Pancreas (tissue), 10 donors: Measurements from ENCODE around the gene CAMK1D. TPM values are rescaled to one million over a fixed set of nuclear protein-coding genes. Genes with fewer than 3 reads are reported as not detected.

ENCODE experiments used
- ATAC-seq, 4 donors: fragments of 200-7000 bp; cut with Tn5 transposase; one replicate each; pipeline versions ENCODE4 v1.8.0 to v1.9.1; 2020; ENCODE audit warnings: mild to moderate bottlenecking in 4 of 4, moderate library complexity in 4 of 4
- DNase-seq, 6 donors: peaks; one replicate each; pipeline ENCODE4 v3.0.0-alpha.2; 2020
- FAIRE-seq: peaks from 2 replicates; lab custom pipeline; 2012; peaks lifted over from hg19 to GRCh38; lab: Jason Lieb, UNC
- H3K27ac ChIP-seq, 4 donors: fragments of 200-600 bp; sonication (generic); 1 replicate in 3 of 4; 2 replicates in 1 of 4; pipeline versions ENCODE4 v1.5.0 to v1.8.0; 2020
- H3K27me3 ChIP-seq, 4 donors: fragments of 200-600 bp; one replicate each; pipeline ENCODE4 v1.8.0; 2021
- H3K36me3 ChIP-seq, 3 donors: fragments of 200-600 bp; sonication (generic) in 1 of 3; one replicate each; pipeline versions ENCODE4 v1.5.0 to v1.8.0; 2020 to 2021
- H3K4me1 ChIP-seq, 3 donors: fragments of 200-600 bp; one replicate each; pipeline ENCODE4 v1.8.0; 2021
- H3K4me3 ChIP-seq, 4 donors: fragments of 200-600 bp; sonication (generic) in 2 of 4; one replicate each; pipeline versions ENCODE4 v1.5.0 to v1.8.0; 2020 to 2021
- H3K9me3 ChIP-seq, 4 donors: fragments of 200-600 bp; one replicate each; pipeline ENCODE4 v1.8.0; 2021
- CTCF ChIP-seq, 4 donors: fragments of 200-600 bp; sonication (generic) in 3 of 4; IDR thresholded peaks; one replicate each; pipeline versions ENCODE4 v1.5.0 to v1.8.0; 2021; ENCODE audit warnings: antibody characterized with exemption in 4 of 4
- WGBS, 2 donors: extraction: QIAGEN DNeasy Blood & Tissue Kit; methylation state at CpG; one replicate each; pipeline ENCODE4 v1.1.7; 2013; 5-methylcytosine and 5-hydroxymethylcytosine counted together
- intact Hi-C, 3 donors: fragments of 100-400 bp; cut with DNase I; formaldehyde crosslinking; loops; one replicate each; pipeline versions ENCODE4 v1.11.1 to v1.14.2; 2022
- polyA plus RNA-seq, 2 donors: library from polyadenylated mRNA; stranded (reverse); fragments of 200-250 nt; gene quantifications; one replicate each; pipeline ENCODE4 v1.2.3, GENCODE V29; 2013
- total RNA-seq, 6 donors: library from RNA; stranded (reverse); fragmentation: NEBNext Ultra II Directional in 4 of 6; extraction: Animal tissue kit (Norgen Biotek cat#: 25700) in 4 of 6; gene quantifications; one replicate each; pipeline versions ENCODE4 v1.2.1 to v1.2.4, GENCODE V29; 2021 to 2023
- donor health status: healthy with polysubstance abuse.
- donor health status: DM: no; HTN: no; CAD: no; lungs with moderate emphysema.
- donor health status: DM: no; HTN: no; CAD: no.
- donor health status: control.
- donor health status: control.
- donor health status: Bipolar disorder and iron deficiency.
- donor health status: DM: yes; HTN: yes; CAD: no.
- donor health status: DM: no; HTN: no; CAD: no.
- donor health status: DM: no; HTN: no; CAD: no.
- donor health status: DM: yes; HTN: yes; CAD: no.

Gene CAMK1D
- total and polyA plus RNA-seq, 8 donors, result 2.9 to 30.1 (median 22.7) TPM

DNA sequence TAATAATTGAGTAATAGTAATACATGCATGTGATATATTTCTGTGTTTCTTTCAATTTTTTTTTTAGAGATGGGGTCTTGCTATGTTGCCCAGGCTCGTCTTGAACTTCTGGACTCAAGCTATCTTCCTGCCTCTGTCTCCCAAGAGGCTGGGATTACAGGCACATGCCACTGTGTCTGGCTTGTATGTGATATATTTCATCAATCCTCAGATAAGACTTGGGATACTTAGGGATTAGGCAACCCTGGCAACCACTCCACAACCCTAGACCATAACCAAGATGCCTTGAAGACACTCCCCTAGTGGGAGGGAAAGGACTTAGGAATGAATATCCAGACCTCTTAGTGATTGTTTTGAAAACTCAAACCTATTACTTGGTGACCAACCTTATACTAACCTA, 497.4 kb downstream of the CAMK1D start:
- H3K27me3 ChIP-seq, result no peaks in the 10 kb centered on the region
- DNase-seq, result no peak
- no peaks in the 10 kb centered on the region for H3K9me3 ChIP-seq
- 36 to 85% methylated on average over 1 of the region's 1 CpG for WGBS, 2 donors
- intact Hi-C loops, result no loop called here
- no peak overlapping the region for H3K4me3 ChIP-seq
- no peak for ATAC-seq
- FAIRE-seq, result no peak
- no peaks in the 10 kb centered on the region for H3K36me3 ChIP-seq
- no peak for TF ChIP-seq CTCF (IDR thresholded peaks at IDR 0.05)
- no peak overlapping the region for H3K27ac ChIP-seq
- H3K4me1 ChIP-seq, result no peaks in the 10 kb centered on the region

DNA sequence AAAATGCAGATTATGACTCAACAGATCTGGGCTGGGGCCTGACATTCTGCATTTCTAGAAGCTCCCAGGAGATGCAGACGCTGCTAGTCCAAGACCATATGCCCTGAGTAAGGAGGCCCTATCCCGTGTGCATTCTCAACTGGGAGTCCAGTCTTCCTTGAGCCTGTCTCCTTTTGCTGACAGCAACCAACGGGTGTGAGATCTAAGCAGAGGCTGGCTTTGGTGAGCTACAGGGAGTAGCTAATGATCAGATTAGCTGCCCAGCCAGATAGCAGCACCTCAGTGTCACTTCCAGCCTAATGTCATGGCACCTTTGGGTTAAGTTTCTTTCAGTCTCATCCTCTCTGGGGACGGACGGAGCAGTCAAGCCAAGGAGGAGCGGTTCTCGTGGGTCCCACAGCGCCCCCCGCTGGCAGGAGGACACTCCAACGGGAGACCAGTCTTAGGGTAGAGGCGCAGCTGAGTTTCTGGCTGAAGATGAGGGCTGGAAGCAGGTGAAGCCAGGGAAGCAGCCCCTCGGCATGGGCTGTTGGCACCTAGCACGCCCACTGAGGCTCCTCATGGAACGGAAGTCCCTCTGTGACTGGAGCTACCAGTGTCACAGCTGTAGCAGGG, 498.1 kb downstream of the CAMK1D start:
- no peaks in the 10 kb centered on the region for H3K4me1 ChIP-seq
- FAIRE-seq (no peak), ATAC-seq (peak in 1 of 4 donors; percentile 41), DNase-seq (peak in 1 of 6 donors; percentile 46)
- H3K4me3 ChIP-seq, result no peak overlapping the region
- intact Hi-C loops, result no loop called here
- WGBS, 2 donors, result 56 to 61% methylated on average over 14 of the region's 14 CpGs
- TF ChIP-seq CTCF (IDR thresholded peaks at IDR 0.05), result no peak
- H3K27me3 ChIP-seq, result no peaks in the 10 kb centered on the region
- H3K9me3 ChIP-seq, result no peaks in the 10 kb centered on the region
- no peaks in the 10 kb centered on the region for H3K36me3 ChIP-seq
- H3K27ac ChIP-seq, result no peak overlapping the region

DNA sequence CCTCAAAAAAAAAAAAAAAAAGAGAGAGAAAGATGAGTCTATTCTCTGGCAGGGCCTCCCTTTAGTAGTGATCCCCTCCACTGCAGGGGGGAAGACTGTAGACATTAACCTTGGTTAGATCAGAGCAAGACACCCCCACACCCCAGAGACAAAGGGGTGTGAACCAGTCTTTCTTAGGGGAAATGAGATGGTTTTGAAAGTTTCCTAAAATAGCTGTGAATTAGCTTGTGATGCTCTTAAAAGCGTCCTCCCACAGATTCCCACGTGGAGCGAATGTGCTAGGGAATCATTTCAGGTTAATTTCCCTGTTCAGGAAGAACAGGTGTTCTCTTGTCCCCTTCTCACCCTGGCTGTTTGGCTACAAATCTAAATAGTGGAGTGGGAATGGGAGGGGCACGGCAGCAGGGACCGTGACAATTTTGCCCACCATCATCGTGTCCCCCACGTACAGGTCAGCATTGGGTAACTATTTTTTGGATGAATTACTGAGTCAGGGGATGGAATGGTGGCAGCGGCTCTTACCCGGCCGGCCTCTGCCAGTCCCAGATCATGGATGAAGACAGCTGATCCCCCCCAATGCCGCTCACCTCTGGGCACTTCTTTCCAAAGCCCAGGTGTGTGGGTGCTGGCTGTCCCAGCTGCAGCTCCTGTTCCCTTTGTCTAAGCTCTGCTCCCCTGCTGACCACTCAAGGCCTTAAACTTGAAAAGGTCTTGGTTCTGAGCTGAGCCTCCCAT, 499.3 kb downstream of the CAMK1D start:
- no peaks in the 10 kb centered on the region for H3K9me3 ChIP-seq
- FAIRE-seq, result no peak
- ATAC-seq, result no peak
- no peak overlapping the region for H3K27ac ChIP-seq
- no peaks in the 10 kb centered on the region for H3K4me1 ChIP-seq
- H3K27me3 ChIP-seq, result no peaks in the 10 kb centered on the region
- 75 to 79% methylated on average over 11 of the region's 11 CpGs for whole genome bisulfite sequencing, 2 donors
- intact Hi-C loops, result no loop called here
- DNase-seq, result no peak
- no peaks in the 10 kb centered on the region for H3K36me3 ChIP-seq
- no peak overlapping the region for H3K4me3 ChIP-seq
- TF ChIP-seq CTCF (IDR thresholded peaks at IDR 0.05), result no peak

- ATAC-seq (peak in 1 of 4 donors; percentile 29), FAIRE-seq (no peak), DNase-seq (no peak)
- Histone ChIP-seq H3K4me3 (no peak overlapping the region), H3K27me3 (no peaks in the 10 kb centered on the region), H3K4me1 (no peaks in the 10 kb centered on the region), H3K27ac (no peak overlapping the region), H3K36me3 (no peaks in the 10 kb centered on the region), H3K9me3 (no peaks in the 10 kb centered on the region)
- TF ChIP-seq CTCF (IDR thresholded peaks at IDR 0.05), result no peak
- 64 to 75% methylated on average over 20 of the region's 20 CpGs for WGBS, 2 donors
- intact Hi-C loops, result no loop called here
Observed at GRCh38 chr10:12849319-12850181, 500.2 kb downstream of the CAMK1D start.
